ENCODE measurements around the gene MTNR1B. TPM values are rescaled to one million over a fixed set of nuclear protein-coding genes. Genes with fewer than 3 reads are reported as not detected.

MTNR1B gene
- total RNA-seq, 1 donor from 2014 or later, result not detected

- DNase-seq (ENCODE audit: low spot score), result no peak
Measured at GRCh38 chr11:92977401-92977800, 8.0 kb downstream of the MTNR1B start.

- no peak for DNase-seq (ENCODE audit: low spot score)
Measured at GRCh38 chr11:92978271-92979111, 9.0 kb downstream of the MTNR1B start.

DNA sequence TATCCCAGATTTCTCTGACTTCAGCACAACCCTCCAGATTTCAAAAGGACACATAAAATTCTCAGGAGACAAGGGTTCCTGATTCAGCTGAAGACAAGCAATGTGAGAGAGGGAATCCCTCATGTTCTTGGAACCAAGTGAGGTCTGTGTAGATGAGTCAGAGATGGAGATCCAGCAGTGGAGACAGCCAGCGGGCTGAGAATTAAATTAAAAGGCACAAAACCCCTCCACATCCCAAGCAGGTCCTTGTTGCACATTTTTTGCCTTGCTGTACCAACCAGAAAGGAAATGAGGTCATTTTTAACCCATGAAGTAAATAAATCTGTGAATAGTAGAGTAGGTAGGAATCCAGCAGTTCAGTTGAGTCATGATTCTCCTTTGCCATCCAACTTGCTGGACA is 9.7 kb downstream of the MTNR1B start:
- no peak for DNase-seq (ENCODE audit: low spot score)

DNA sequence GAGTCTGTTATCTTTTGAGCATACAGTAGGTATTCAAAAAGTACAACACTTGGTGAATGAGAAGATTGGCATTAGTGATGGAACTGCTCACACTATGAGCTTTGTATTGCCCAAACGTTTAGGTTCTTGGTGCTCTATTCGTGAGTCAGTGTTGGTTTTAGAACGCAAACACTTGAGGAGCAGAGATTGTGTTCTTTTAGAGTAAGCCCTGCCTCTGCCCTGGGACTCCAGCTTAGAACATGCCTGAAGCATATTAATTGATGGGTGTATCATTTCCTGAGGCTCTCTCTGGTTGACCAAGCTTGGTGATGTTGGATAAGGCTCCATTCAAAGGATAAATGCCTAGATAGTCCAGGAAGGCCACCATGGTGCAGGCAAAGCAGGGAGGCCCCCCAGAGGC is 10.9 kb downstream of the MTNR1B start:
- no peak for DNase-seq (ENCODE audit: low spot score)

DNA sequence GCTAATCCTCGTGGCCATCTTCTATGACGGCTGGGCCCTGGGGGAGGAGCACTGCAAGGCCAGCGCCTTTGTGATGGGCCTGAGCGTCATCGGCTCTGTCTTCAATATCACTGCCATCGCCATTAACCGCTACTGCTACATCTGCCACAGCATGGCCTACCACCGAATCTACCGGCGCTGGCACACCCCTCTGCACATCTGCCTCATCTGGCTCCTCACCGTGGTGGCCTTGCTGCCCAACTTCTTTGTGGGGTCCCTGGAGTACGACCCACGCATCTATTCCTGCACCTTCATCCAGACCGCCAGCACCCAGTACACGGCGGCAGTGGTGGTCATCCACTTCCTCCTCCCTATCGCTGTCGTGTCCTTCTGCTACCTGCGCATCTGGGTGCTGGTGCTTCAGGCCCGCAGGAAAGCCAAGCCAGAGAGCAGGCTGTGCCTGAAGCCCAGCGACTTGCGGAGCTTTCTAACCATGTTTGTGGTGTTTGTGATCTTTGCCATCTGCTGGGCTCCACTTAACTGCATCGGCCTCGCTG is 12.1 kb downstream of the MTNR1B start:
- no peak for DNase-seq (ENCODE audit: low spot score)

- DNase-seq (ENCODE audit: low spot score), result no peak
Measured at GRCh38 chr11:92986585-92986984, 17.1 kb downstream of the MTNR1B start.

- no peak for DNase-seq (ENCODE audit: low spot score)
Measured at GRCh38 chr11:92993004-92993403, 23.6 kb downstream of the MTNR1B start.

GRCh38 chr11:93000511-93001476 is 31.3 kb downstream of the MTNR1B start:
- no peak for DNase-seq (ENCODE audit: low spot score)

DNA sequence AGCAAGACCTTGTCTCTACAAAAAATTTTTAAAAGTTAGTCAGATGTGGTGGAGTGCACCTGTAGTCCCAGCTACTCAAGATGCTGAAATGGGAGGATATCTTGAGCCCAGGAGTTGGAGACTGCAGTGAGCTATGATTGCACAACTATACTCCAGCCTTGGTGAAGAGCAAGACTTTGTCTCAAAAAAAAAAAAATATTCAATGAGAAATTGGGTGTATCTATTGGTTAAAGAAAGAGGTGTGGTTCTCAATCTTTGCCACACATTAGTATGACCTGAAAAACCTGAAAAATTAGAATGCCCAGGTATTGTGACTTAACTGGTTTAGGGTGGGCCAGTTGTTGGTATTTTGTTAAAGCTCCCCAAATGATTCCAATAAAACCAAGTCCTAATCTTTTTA is 32.4 kb downstream of the MTNR1B start:
- DNase-seq (ENCODE audit: low spot score), result no peak

- DNase-seq (ENCODE audit: low spot score), result no peak
Measured at GRCh38 chr11:93002380-93002779, 32.9 kb downstream of the MTNR1B start.

- DNase-seq (ENCODE audit: low spot score), result no peak
Measured at GRCh38 chr11:93005239-93005638, 35.8 kb downstream of the MTNR1B start.

GRCh38 chr11:93013646-93014045 is 44.2 kb downstream of the MTNR1B start:
- DNase-seq (ENCODE audit: low spot score), result no peak

DNA sequence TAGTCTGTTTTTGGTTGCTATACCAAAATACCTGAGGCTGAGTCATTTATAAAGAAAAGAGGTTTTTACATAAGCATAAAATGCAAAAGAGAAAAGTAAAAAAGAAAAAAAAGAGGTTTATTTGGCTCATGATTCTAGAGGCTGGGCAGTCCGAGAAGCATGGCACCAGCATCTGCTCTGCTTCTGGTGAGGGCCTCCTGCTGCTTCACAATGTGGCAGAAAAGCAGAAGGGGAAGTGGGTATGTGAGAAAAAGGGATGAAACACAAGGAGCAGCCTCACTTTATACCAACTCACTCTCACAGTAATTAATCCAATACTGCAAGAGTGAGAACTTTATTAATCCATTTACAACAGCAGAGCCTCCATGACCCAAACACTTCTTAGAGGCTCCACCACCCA is 47.1 kb downstream of the MTNR1B start:
- no peak for DNase-seq (ENCODE audit: low spot score)

DNA sequence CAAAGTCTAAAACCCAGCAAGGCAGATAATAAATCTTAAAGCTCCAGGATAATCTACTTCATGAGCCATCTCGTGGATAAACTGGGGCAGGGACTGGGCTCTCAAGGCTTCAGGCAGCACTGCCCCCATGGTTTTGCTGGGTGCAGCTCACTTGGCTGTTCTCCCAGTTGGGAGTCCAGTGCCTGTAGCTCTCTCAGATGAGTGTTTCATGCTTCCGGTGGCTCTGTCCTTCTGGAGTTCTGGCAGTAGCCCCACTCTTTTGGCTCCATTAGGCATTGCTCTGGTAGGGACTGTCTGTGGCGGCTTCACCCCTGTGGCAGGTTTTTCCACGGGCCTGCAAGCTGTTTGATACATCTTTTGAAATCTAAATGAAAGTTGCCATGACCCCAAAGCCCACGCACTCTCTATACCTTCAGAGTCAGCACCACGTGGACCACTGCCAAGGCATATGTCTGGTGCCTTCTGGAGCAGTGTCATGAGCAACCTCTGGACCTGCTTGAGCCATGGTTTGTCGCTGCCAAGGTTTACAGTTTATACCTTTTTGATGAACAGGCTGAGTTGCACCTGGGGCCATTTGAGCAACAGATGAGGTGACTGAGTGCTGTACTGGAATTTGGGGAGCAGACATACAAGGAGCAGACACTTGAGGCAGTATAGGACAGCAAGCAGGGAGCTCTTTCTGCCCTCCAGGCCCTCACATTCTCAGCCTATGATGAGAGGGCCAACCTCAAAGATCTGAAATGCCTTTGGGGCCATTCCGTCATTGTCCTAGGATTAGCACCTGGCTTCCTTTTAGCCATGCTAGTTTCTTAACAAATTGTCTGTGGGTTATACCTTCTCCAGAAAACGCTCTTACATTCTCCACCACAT is 48.6 kb downstream of the MTNR1B start:
- no peak for DNase-seq (ENCODE audit: low spot score)

DNA sequence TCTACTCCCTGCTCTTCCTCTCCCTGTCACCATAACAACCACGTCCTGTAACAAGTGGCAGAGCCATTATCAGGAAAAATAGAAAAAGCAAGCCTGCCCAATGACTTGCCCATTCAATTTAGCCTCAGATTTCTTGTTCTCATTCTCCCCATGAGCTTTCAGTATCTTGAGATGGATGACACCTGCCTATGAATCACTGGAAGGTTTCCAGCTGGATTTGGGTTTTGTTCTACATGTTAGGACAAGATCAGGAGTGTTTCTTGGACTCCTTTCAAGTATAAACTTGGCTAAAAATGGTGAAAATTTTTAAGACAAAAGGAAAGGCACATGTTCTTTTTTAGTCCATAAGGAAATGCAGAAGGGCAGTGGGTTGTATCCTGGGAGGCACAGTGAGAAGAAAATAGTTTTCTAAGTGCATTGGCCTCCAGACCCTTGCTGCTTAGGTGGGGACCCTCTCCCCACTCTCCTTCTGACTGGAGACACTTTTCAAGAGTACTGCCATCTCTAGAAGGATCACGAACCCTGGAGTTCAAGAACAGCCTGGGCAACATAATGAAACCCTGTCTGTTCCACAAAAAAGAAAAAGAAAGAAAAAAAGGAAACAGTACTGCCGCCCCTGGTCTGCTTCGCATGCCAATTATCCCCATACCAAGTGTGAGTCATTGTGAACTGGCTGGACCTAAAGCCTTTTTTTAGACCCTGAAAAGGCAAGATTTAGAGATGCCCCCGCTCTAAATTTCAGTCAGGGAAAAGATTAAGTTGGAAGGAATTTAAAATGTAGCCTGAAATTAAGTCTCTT is 51.0 kb downstream of the MTNR1B start:
- no peak for DNase-seq (ENCODE audit: low spot score)

DNA sequence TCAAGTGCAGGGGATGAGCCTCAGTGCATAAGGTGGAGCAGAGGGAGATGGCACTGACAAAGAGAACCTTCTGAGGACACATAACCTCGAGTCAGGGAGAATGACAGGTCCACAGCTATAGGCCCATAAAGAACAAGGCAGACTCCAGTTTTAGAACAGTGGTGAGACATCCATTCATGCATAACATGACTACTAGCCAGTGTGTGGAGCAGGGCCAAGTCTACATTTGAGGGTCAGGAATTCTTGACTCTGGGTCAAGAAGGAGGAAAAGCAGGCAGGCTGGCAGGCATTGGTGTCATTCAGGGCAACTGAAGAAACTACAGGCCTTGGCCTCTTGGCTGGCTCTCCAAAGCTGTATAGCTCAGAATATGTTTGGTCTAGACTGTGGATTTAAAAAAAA is 54.9 kb downstream of the MTNR1B start:
- no peak for DNase-seq (ENCODE audit: low spot score)

GRCh38 chr11:93025558-93026255 is 56.3 kb downstream of the MTNR1B start:
- DNase-seq (ENCODE audit: low spot score), result no peak

- no peak for DNase-seq (ENCODE audit: low spot score)
Measured at GRCh38 chr11:93028960-93029522, 59.6 kb downstream of the MTNR1B start.

DNA sequence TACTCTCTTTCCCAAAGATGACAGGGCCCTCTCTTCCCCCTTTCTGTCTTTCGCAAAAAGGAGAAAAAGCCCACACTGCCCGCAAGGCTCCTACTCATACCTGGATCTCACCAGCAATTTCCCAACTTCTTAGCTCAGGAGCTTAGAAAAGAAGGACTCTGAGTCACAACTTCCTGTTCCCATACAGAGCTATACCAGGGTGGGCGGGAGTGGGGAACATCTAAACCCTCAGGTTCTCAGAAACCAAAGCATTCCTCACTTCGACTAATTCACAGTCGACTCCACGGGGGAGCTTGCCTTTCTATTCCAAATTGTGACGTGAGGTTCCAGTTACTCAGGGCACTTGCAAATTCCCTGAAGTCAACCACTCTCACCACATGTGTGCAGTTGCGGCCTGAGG is 61.9 kb downstream of the MTNR1B start:
- no peak for DNase-seq (ENCODE audit: low spot score)

Data from mesenteric fat pad (tissue), 1 donor.